HCT116 (cell line): Measurements from ENCODE around the gene CYBA.

ENCODE experiments used
- CBX3 ChIP-seq: IDR thresholded peaks from 2 replicates; pipeline ENCODE4 v1.6.1; 2012; ENCODE audit warnings: low read depth
- CTCF ChIP-seq, 3 experiments: fragments of 200-600 bp in 1 of 3; sonication (generic) in 1 of 3; IDR thresholded peaks in 2 of 3; conservative IDR thresholded peaks in 1 of 3; 2 replicates each; pipeline ENCODE4 v1.5.1; 2012 to 2017; ENCODE audit warnings: low read depth in 2 of 3, low read length in 2 of 3, antibody characterized with exemption in 1 of 3, borderline replicate concordance in 1 of 3, control low read depth in 1 of 3, mild to moderate bottlenecking in 1 of 3, mixed read lengths in 1 of 3, mixed run types in 1 of 3, moderate library complexity in 1 of 3; ENCODE audit not compliant: insufficient read depth in 1 of 3
- EZH2 ChIP-seq: fragments of 200-600 bp; sonication (generic); IDR thresholded peaks from 2 replicates; pipeline ENCODE4 v1.6.1; 2017; ENCODE audit warnings: antibody characterized with exemption, mixed run types
- EZH2phosphoT487 ChIP-seq: fragments of 200-600 bp; IDR thresholded peaks from 2 replicates; pipeline ENCODE4 v1.6.1; 2018; ENCODE audit warnings: antibody characterized with exemption, borderline replicate concordance
- JUND ChIP-seq: IDR thresholded peaks from 2 replicates; pipeline ENCODE4 v1.6.1; 2012
- MAX ChIP-seq: IDR thresholded peaks from 2 replicates; pipeline ENCODE4 v1.6.1; 2012
- POLR2A ChIP-seq: IDR thresholded peaks from 2 replicates; pipeline ENCODE4 v1.7.0; 2011; ENCODE audit warnings: borderline replicate concordance; ENCODE audit not compliant: insufficient read depth, insufficient read length; ENCODE audit errors: extremely low read depth
- POLR2AphosphoS5 ChIP-seq: IDR thresholded peaks from 2 replicates; pipeline ENCODE4 v1.6.1; 2011; ENCODE audit warnings: mild to moderate bottlenecking, low read depth, low read length, moderate library complexity
- RAD21 ChIP-seq: IDR thresholded peaks from 2 replicates; pipeline ENCODE4 v1.6.1; 2012; ENCODE audit warnings: low read depth, mild to moderate bottlenecking
- SP1 ChIP-seq: IDR thresholded peaks from 2 replicates; pipeline ENCODE4 v1.6.1; 2012; ENCODE audit warnings: low read depth
- YY1 ChIP-seq: IDR thresholded peaks from 2 replicates; pipeline ENCODE4 v1.6.1; 2011; ENCODE audit warnings: low read length, low read depth, moderate library complexity, mild to moderate bottlenecking; ENCODE audit not compliant: insufficient replicate concordance; ENCODE audit errors: extremely low read depth
- ZNF274 ChIP-seq: fragments of 200-500 bp; sonication (Bioruptor generic); IDR thresholded peaks from 2 replicates; pipeline ENCODE4 v1.6.1; 2014; ENCODE audit warnings: mild to moderate bottlenecking, low read depth, low read length, inconsistent platforms

GRCh38 chr16:88653596-88654362 is 2.9 kb upstream of the CYBA start:
- TF ChIP-seq CTCF (IDR thresholded peaks at IDR 0.05 in 2 of 3, conservative IDR thresholded peaks at IDR 0.05 in 1 of 3; ENCODE audit: borderline replicate concordance in 1 of 3, insufficient read depth in 1 of 3, low read depth in 2 of 3, low read length in 2 of 3): no peak
- no peak for TF ChIP-seq POLR2A
- no peak for TF ChIP-seq EZH2phosphoT487
- TF ChIP-seq POLR2AphosphoS5: no peak
- TF ChIP-seq ZNF274: no peak
- TF ChIP-seq CBX3: no peak
- TF ChIP-seq RAD21: no peak
- TF ChIP-seq EZH2: no peak
- TF ChIP-seq JUND: no peak
- no peak for TF ChIP-seq SP1
- TF ChIP-seq MAX: no peak
- no peak for TF ChIP-seq YY1
